ENCODE data around the gene NEU1.

The NEU1 gene

GRCh38 chr6:31892821-31893220 is 30.2 kb upstream of the NEU1 start:
- DNase-seq, result no peak

DNA sequence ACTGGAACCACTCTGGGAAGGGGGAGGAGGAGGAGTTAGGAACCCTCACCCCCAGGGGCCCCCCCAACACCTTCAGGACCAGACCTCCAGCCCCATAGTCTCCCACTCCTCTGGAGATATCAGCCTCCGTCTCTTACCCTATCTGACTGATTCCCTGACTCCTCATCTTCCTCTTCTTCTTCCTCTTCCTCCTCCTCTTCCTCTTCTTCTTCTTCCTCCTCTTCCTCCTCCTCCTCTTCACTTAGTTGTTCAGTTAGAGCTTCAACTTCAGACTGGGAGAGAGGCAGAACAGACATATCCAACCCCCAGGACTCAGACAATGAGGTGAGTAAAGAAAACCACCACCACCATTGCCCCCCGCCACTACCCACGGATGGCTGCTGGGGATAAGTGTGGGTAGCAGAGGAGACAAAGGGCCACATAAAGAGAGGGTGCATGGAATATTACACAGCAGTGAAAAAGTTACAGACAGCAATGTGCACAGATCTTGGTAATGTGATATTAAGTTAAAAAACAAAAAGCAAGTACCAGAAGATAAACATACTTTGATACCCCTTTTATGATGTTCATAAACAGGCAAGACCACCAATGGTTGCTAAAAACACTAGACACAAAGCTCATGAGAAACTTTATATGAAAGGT is 26.8 kb upstream of the NEU1 start:
- no peak for DNase-seq

GRCh38 chr6:31888276-31889258 is 25.9 kb upstream of the NEU1 start:
- peak; percentile 68 for DNase-seq

DNA sequence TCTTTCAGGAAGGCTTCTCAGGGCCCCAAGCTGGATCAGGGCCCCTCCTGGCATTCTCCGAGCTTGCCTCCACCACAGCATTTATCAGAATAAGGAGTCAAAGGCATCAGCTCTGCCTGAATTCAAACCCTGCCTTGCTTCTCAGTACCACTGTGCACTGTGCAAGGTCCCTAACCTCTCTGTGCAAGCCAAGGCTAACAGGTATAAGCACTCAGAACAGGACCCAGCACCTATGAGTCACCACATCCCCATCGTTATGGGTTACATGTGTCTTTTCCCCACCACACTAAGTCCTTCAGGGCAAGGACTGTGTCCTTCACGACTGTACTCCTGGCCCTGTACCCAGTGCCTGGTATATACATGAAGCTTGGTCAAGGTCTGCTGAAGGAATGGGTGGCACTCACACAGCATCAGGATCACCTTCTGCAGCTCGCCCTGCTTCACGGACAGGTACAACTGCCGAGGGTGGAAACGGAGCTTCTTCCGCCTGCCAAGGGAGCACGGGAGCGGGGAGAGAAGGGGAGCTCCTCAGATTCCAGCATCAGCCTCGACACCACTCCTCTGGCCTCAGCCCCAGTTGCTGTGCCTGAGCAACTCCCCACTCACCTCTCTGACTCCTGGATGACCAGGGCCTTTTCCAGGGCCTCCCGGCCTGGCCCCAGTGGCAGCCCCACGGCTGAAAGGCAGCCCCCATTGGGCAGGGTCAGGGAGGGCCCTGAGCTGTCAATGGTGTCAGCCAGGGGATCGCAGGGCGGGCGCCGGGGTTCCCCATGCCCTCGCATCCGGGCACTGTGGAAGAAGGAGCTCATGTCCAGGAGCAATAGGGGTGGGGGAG is 24.8 kb upstream of the NEU1 start:
- DNase-seq, result no peak

DNA sequence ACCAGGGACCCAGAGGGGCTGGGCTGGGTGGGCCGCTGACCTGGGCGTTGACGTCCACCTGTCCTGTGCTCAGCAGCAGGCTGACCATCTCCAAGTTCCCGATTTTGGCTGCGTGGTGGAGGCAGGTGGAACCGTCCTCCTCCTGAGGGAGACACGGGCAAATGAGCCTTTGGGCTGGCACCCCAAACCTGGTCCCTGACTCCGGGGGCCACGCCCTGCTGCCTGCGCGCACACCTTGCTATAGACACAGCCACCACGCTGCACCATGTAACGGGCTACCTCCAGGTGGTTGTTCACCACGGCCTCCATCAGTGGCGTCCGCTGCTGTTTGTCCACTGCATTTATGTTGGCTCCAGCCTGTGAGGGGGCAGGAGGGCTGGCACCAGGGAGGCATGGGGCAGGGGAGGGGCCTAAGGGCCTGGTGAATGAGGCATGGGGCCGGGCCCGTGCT is 23.9 kb upstream of the NEU1 start:
- DNase-seq, result no peak

DNA sequence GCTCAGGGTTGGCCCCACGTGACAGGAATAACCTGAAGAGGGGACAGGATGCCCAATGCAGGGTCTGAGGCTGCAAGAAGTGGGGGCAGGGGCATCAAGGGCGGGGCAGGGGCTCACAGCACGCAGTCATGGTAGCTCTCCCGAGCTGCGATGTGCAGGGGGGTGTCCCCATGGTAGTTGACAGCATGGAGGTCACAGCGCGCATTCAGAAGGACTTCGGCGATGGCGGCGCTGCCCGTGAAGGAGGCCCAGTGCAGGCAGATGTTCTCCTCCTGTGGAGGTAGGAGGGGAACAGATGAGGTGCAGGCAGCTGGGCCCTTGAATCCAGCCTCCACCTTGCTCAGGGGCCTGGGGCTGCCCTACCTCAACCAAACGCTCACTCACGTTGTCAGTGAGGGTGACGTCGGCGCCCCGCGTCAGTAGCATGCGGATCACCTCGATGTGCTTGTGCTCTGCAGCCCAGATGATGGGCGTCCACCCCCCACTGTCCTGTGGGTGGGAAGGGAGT is 22.0 kb upstream of the NEU1 start:
- no peak for DNase-seq

- DNase-seq, result no peak
Observed at GRCh38 chr6:31883676-31884075, 21.1 kb upstream of the NEU1 start.

DNA sequence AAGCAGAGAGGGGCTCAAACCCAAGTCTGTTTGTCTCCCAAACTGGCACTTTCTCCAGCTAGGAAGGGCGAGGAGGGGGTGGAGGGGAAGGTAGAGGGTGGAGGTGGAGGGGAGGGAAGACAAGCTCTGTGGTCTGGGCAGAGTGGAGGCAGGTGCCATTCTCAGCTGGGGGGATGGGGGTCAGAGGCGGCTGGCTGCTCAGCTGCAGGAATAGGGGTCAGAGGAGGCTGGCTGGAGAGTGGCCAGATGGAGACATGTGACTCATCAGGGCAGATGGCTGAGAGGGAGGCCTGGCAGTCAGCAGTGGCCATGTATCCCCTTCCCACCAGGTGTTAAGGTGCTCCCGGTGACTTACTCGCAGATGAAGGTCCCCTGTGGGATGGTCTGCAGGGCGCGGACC is 19.7 kb upstream of the NEU1 start:
- DNase-seq, result no peak

GRCh38 chr6:31881136-31881859 is 18.7 kb upstream of the NEU1 start:
- no peak for DNase-seq

- DNase-seq, result no peak
Observed at GRCh38 chr6:31880616-31881015, 18.0 kb upstream of the NEU1 start.

DNA sequence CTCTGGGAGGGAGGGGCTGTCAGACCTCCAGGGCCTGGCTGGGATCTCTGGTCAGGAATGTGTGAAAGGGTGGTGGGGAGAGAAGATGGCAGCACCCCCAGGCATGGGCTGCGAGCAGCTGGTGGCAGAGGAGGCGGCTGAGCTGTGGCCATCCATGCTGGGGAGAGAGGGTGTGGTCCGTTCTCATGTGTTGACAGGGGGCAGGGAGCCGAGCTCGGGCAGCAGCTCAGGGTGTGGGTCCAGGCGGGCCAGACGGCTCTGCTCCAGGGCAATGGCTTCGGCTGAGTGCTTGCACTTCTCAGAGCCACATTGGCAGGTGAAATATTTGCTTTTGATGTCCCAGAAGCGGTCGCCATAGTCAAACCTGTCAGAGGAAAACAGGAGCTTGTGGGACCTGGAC is 17.3 kb upstream of the NEU1 start:
- DNase-seq, result no peak

GRCh38 chr6:31879143-31879542 is 16.5 kb upstream of the NEU1 start:
- DNase-seq, result no peak

GRCh38 chr6:31878726-31879125 is 16.1 kb upstream of the NEU1 start, which contains the start of gene SLC44A4:
SLC44A4 (minus strand) TSS chr6:31878997; CDS start chr6:31878980, 17 bp downstream.
- no peak for DNase-seq

DNA sequence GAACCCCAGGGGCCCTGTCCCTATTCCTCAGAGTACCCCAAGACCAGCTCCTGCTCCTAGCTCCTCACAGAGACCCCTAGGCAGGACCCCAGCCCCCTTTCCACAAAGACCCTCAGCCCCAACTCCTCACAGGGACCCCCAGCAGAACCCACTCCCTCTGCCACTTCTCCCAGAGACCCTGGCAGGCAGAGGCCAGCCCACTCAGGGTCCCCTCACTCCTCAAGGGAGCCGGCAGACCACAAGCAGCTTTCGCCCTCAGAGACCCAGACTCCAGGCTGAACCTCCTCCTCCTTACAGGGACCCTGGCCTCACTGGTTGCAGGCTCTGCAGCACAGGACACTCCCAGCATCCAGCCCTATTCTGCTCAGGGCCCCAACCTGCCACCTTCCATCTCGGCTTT is 15.6 kb upstream of the NEU1 start:
- no peak for DNase-seq

- DNase-seq, result no peak
Observed at GRCh38 chr6:31877651-31878161, 15.1 kb upstream of the NEU1 start.

GRCh38 chr6:31877125-31877650 is 14.6 kb upstream of the NEU1 start:
- no peak for DNase-seq

- DNase-seq, result no peak
Observed at GRCh38 chr6:31876357-31876756, 13.7 kb upstream of the NEU1 start.

- no peak for DNase-seq
Observed at GRCh38 chr6:31875877-31876276, 13.3 kb upstream of the NEU1 start.

DNA sequence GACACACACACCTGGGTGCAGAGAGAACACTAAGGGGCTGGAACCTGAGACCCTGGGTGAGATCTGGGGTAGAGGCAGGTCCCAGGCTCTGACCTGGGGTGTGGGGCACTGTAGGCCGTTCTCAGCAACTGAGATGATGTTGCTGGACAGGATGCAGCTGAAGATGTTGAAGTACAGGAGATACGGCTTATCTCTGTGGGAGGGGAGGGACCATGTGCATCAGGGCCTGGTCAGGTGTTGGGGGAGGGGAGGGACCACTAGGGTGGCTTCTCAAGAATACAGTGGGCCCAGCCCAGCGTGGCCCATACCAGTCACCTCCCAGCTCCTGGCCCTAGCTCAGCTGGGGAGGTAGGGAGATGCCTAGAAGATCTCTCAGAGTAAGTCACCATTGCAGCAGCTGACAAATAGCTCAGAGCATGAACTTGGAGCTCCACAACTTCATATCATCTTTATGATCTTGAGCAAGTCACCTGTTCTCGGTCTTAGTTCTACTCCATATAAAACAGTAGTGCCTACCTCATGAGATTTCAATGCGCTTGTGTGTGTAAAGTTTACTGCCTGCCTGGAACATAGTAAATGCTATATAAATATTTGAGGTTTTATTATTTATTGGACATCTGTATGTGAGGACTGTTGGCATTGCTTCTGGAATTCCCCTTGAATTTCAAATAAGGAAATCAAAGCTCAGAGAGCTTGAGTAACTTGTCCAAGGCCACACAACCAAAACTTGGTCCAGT is 12.4 kb upstream of the NEU1 start:
- DNase-seq, result no peak

GRCh38 chr6:31874084-31874670 is 11.6 kb upstream of the NEU1 start:
- DNase-seq, result no peak

Measured in activated naive CD4-positive, alpha-beta T cell treated with anti-CD3 and anti-CD28 coated beads, Interleukin-2, amount 50 U/mL, for 16 hours (primary cell).